Activated CD8-positive, alpha-beta T cell treated with anti-CD3 and anti-CD28 coated beads for 36 hours (primary cell): ENCODE measurements around the gene KCNIP4. TPM values are rescaled to one million over a fixed set of nuclear protein-coding genes. Genes with fewer than 3 reads are reported as not detected.

Source experiments
- ATAC-seq: fragments of 200-7000 bp; cut with Tn5 transposase; one replicate; pipeline ENCODE4 v1.10.0; 2021; ENCODE audit warnings: mild to moderate bottlenecking, moderate library complexity
- CTCF ChIA-PET: fragments of 350-600 bp; sonication (Branson Sonifier 250); formaldehyde crosslinking; loops from one replicate; lab custom pipeline; 2021; ENCODE audit warnings: antibody characterized with exemption; lab: Charles Lee
- POLR2A ChIA-PET: fragments of 350-600 bp; sonication (Branson Sonifier 250); formaldehyde crosslinking; loops from one replicate; lab custom pipeline; 2021; ENCODE audit warnings: antibody characterized with exemption; lab: Charles Lee
- DNase-seq: peaks from one replicate; pipeline ENCODE4 v3.0.0-alpha.2; 2020
- H3K27ac Mint-ChIP-seq: one replicate; pipeline ENCODE4 v1.8.0; 2021; ENCODE audit warnings: mild to moderate bottlenecking, mixed read lengths
- H3K27me3 Mint-ChIP-seq: one replicate; pipeline ENCODE4 v1.8.0; 2021; ENCODE audit warnings: mixed read lengths
- H3K36me3 Mint-ChIP-seq: one replicate; pipeline ENCODE4 v1.8.0; 2021; ENCODE audit warnings: low read depth, mixed read lengths
- H3K4me1 Mint-ChIP-seq: one replicate; pipeline ENCODE4 v1.8.0; 2021; ENCODE audit warnings: low read depth, mixed read lengths
- H3K4me3 Mint-ChIP-seq: one replicate; pipeline ENCODE4 v1.8.0; 2021; ENCODE audit warnings: mild to moderate bottlenecking, moderate library complexity, mixed read lengths
- H3K9me3 Mint-ChIP-seq: one replicate; pipeline ENCODE4 v1.8.0; 2021; ENCODE audit warnings: mixed read lengths
- intact Hi-C: fragments of 100-400 bp; cut with micrococcal nuclease; formaldehyde crosslinking; loops from one replicate; pipeline ENCODE4 v1.10.0; 2022
- total RNA-seq, 2 experiments: library from RNA; stranded (reverse); gene quantifications; one replicate each; pipeline ENCODE4 v1.2.3, GENCODE V29; 2021
- TF ChIP-seq, protein P1 (sequence below): fragments of 200-600 bp; IDR thresholded peaks from one replicate; pipeline ENCODE4 v1.8.0; 2022; ENCODE audit warnings: antibody characterized with exemption, mild to moderate bottlenecking

The KCNIP4 gene
- total RNA-seq, 2 experiments from 2014 or later = not detected

GRCh38 chr4:21769404-21770147 lies 179.0 kb downstream of the KCNIP4 start:
- ChIA-PET CTCF (interaction anchor here (1.0 to 2.0 kb wide), 2 partner anchors 21 to 996 kb away, joined by 3 to 5 read pairs; no protein-coding TSS in a partner anchor), POLR2A (no interaction called here)
- Mint-ChIP-seq H3K4me3 (no peak overlapping the region), H3K36me3 (no peaks in the 10 kb centered on the region), H3K9me3 (no peaks in the 10 kb centered on the region), H3K4me1 (peaks cover 8% of the 10 kb centered on the region), H3K27me3 (peaks cover 30% of the 10 kb centered on the region), H3K27ac (no peak overlapping the region)
- DNase-seq = peak; percentile 8
- ATAC-seq = peak; percentile 27
- TF ChIP-seq, protein P1, sequence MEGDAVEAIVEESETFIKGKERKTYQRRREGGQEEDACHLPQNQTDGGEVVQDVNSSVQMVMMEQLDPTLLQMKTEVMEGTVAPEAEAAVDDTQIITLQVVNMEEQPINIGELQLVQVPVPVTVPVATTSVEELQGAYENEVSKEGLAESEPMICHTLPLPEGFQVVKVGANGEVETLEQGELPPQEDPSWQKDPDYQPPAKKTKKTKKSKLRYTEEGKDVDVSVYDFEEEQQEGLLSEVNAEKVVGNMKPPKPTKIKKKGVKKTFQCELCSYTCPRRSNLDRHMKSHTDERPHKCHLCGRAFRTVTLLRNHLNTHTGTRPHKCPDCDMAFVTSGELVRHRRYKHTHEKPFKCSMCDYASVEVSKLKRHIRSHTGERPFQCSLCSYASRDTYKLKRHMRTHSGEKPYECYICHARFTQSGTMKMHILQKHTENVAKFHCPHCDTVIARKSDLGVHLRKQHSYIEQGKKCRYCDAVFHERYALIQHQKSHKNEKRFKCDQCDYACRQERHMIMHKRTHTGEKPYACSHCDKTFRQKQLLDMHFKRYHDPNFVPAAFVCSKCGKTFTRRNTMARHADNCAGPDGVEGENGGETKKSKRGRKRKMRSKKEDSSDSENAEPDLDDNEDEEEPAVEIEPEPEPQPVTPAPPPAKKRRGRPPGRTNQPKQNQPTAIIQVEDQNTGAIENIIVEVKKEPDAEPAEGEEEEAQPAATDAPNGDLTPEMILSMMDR = no peak
- intact Hi-C loops = loop anchor here (5.0 to 10.0 kb wide), 3 partner anchors 257 to 1345 kb away; no protein-coding TSS in a partner anchor

- intact Hi-C loops = loop anchor here (5.0 to 10.0 kb wide), 3 partner anchors 256 to 1344 kb away; no protein-coding TSS in a partner anchor
- ATAC-seq (peak; percentile 45), DNase-seq (peak; percentile 10)
- H3K4me1 Mint-ChIP-seq = peaks cover 8% of the 10 kb centered on the region
- no peak overlapping the region for H3K27ac Mint-ChIP-seq
- ChIA-PET POLR2A (no interaction called here), CTCF (interaction anchor here (0.8 to 2.3 kb wide), 7 partner anchors 12 to 995 kb away, joined by 3 to 8 read pairs (median 5); no protein-coding TSS in a partner anchor)
- H3K4me3 Mint-ChIP-seq = no peak overlapping the region
- TF ChIP-seq, protein P1 = peak; percentile 65
- H3K36me3 Mint-ChIP-seq = no peaks in the 10 kb centered on the region
- no peaks in the 10 kb centered on the region for H3K9me3 Mint-ChIP-seq
- peaks cover 24% of the 10 kb centered on the region for H3K27me3 Mint-ChIP-seq
Observed at GRCh38 chr4:21768349-21769310, 179.9 kb downstream of the KCNIP4 start.

GRCh38 chr4:21765810-21766407 lies 182.7 kb downstream of the KCNIP4 start:
- ATAC-seq = peak; percentile 61
- ChIA-PET POLR2A (no interaction called here), CTCF (interaction anchor here (0.9 to 2.5 kb wide), 7 partner anchors 23 to 992 kb away, joined by 3 to 9 read pairs (median 5); no protein-coding TSS in a partner anchor)
- peaks cover 8% of the 10 kb centered on the region for H3K4me1 Mint-ChIP-seq
- H3K36me3 Mint-ChIP-seq = no peaks in the 10 kb centered on the region
- peak; percentile 54 for DNase-seq
- no peak overlapping the region for H3K27ac Mint-ChIP-seq
- peaks cover 13% of the 10 kb centered on the region for H3K27me3 Mint-ChIP-seq
- intact Hi-C loops = loop anchor here (5.0 to 10.0 kb wide), 3 partner anchors 254 to 1341 kb away; no protein-coding TSS in a partner anchor
- TF ChIP-seq, protein P1 = peak; percentile 64
- no peaks in the 10 kb centered on the region for H3K9me3 Mint-ChIP-seq
- no peak overlapping the region for H3K4me3 Mint-ChIP-seq

DNA sequence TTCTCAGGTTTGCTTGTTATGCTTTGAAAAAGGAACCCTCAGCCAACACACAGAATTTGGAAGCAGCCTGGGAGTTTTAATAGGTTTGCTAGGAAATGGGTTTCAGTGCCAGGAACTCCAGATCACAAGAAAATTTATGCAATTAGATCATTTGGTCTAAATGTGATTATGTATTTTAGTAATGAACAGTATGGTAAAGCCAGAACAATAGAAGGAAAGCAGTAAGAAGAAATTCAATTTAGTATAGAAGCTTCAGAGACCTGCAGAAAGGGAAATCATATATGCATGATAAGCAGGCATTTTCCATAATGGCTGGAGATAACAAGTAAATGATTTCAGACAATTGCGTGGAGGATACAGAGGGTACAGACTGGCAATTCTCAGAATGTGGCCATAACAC lies 184.7 kb downstream of the KCNIP4 start:
- ChIA-PET CTCF (interaction anchor here (1.2 to 2.5 kb wide), 3 partner anchors 10 to 262 kb away, joined by 3 to 9 read pairs (median 4); no protein-coding TSS in a partner anchor), POLR2A (no interaction called here)
- no peak for DNase-seq
- H3K36me3 Mint-ChIP-seq = no peaks in the 10 kb centered on the region
- no peak for ATAC-seq
- peaks cover 12% of the 10 kb centered on the region for H3K27me3 Mint-ChIP-seq
- H3K4me1 Mint-ChIP-seq = no peaks in the 10 kb centered on the region
- H3K4me3 Mint-ChIP-seq = no peak overlapping the region
- H3K9me3 Mint-ChIP-seq = no peaks in the 10 kb centered on the region
- intact Hi-C loops = loop anchor here (10.0 kb wide), 2 partner anchors 989 to 1339 kb away; no protein-coding TSS in a partner anchor
- H3K27ac Mint-ChIP-seq = no peak overlapping the region
- TF ChIP-seq, protein P1 = no peak
